H9 (cell line): ENCODE data around the gene BRF1. TPM values are rescaled to one million over a fixed set of nuclear protein-coding genes. Genes with fewer than 3 reads are reported as not detected.

ENCODE experiments used
- DNase-seq: peaks from one replicate; pipeline ENCODE4 v3.0.0-alpha.2; 2017
- H2AFZ ChIP-seq: one replicate; pipeline ENCODE4 v1.6.1; 2013; ENCODE audit warnings: mild to moderate bottlenecking, low read length, control low read depth, moderate library complexity
- H2AK5ac ChIP-seq: 2 replicates; pipeline ENCODE4 v1.6.1; 2013; ENCODE audit warnings: low read length, control low read depth, mixed read lengths; ENCODE audit not compliant: insufficient read length
- H2BK120ac ChIP-seq: one replicate; pipeline ENCODE4 v1.6.1; 2013; ENCODE audit warnings: low read depth, mild to moderate bottlenecking, low read length, control low read depth, inconsistent platforms; ENCODE audit not compliant: poor library complexity, severe bottlenecking
- H2BK12ac ChIP-seq: 2 replicates; pipeline ENCODE4 v1.6.1; 2013; ENCODE audit warnings: low read length, control low read depth, mixed read lengths, low read depth; ENCODE audit not compliant: insufficient read length
- H2BK15ac ChIP-seq: 2 replicates; pipeline ENCODE4 v1.6.1; 2013; ENCODE audit warnings: low read depth, low read length, control low read depth
- H2BK20ac ChIP-seq: one replicate; pipeline ENCODE4 v1.6.1; 2013; ENCODE audit warnings: low read depth, mild to moderate bottlenecking, low read length, control low read depth, inconsistent platforms; ENCODE audit not compliant: poor library complexity, severe bottlenecking
- H2BK5ac ChIP-seq: 2 replicates; pipeline ENCODE4 v1.6.1; 2013; ENCODE audit warnings: low read length, control low read depth, mixed read lengths; ENCODE audit not compliant: insufficient read length
- H3K14ac ChIP-seq: 2 replicates; pipeline ENCODE4 v1.6.1; 2013; ENCODE audit warnings: low read length, control low read depth; ENCODE audit not compliant: insufficient read depth
- H3K18ac ChIP-seq: 2 replicates; pipeline ENCODE4 v1.6.1; 2013; ENCODE audit warnings: low read depth, mild to moderate bottlenecking, mixed read lengths, low read length, control low read depth; ENCODE audit not compliant: insufficient read length
- H3K23ac ChIP-seq: 2 replicates; pipeline ENCODE4 v1.6.1; 2013; ENCODE audit warnings: low read length, control low read depth, mixed read lengths, low read depth; ENCODE audit not compliant: insufficient read length
- H3K23me2 ChIP-seq: 2 replicates; pipeline ENCODE4 v1.6.1; 2013; ENCODE audit warnings: low read depth, mild to moderate bottlenecking, mixed read lengths, low read length, control low read depth; ENCODE audit not compliant: insufficient read length, poor library complexity, severe bottlenecking
- H3K27ac ChIP-seq: 2 replicates; pipeline ENCODE4 v1.5.1; 2013; ENCODE audit warnings: low read length, control low read depth, mixed read lengths, low read depth; ENCODE audit not compliant: insufficient read length
- H3K27me3 ChIP-seq: 2 replicates; pipeline ENCODE4 v1.6.1; 2013; ENCODE audit warnings: low read length, control low read depth, inconsistent platforms; ENCODE audit not compliant: insufficient read depth
- H3K4ac ChIP-seq: 2 replicates; pipeline ENCODE4 v1.6.1; 2013; ENCODE audit warnings: low read depth, mild to moderate bottlenecking, control low read depth, inconsistent platforms, low read length, moderate library complexity
- H3K4me1 ChIP-seq: 2 replicates; pipeline ENCODE4 v1.6.1; 2013; ENCODE audit warnings: low read length, control low read depth, inconsistent platforms; ENCODE audit not compliant: insufficient read depth
- H3K4me2 ChIP-seq: 2 replicates; pipeline ENCODE4 v1.6.1; 2013; ENCODE audit warnings: low read length, control low read depth, mixed read lengths; ENCODE audit not compliant: insufficient read length, insufficient read depth
- H3K56ac ChIP-seq: 2 replicates; pipeline ENCODE4 v1.6.1; 2013; ENCODE audit warnings: low read depth, mild to moderate bottlenecking, mixed read lengths, low read length, control low read depth; ENCODE audit not compliant: insufficient read length
- H3K79me1 ChIP-seq: 2 replicates; pipeline ENCODE4 v1.6.1; 2013; ENCODE audit warnings: low read depth, mild to moderate bottlenecking, moderate library complexity, low read length, control low read depth, inconsistent platforms; ENCODE audit not compliant: insufficient read depth, poor library complexity, severe bottlenecking
- H3K79me2 ChIP-seq: 2 replicates; pipeline ENCODE4 v1.6.1; 2013; ENCODE audit warnings: low read length, control low read depth, inconsistent platforms; ENCODE audit not compliant: insufficient read depth
- H3K9ac ChIP-seq: 2 replicates; pipeline ENCODE4 v1.6.1; 2013; ENCODE audit warnings: low read length, control low read depth, mixed read lengths; ENCODE audit not compliant: insufficient read length; ENCODE audit errors: extremely low read depth
- H3K9me3 ChIP-seq: one replicate; pipeline ENCODE4 v1.6.1; 2013; ENCODE audit warnings: low read depth, low read length, inconsistent platforms; ENCODE audit not compliant: control insufficient read depth
- H3T11ph ChIP-seq: one replicate; pipeline ENCODE4 v1.6.1; 2013; ENCODE audit warnings: mild to moderate bottlenecking, low read length, control low read depth, inconsistent platforms
- H4K20me1 ChIP-seq: one replicate; pipeline ENCODE4 v1.6.1; 2013; ENCODE audit not compliant: control insufficient read depth, insufficient read length, insufficient read depth
- H4K5ac ChIP-seq: 2 replicates; pipeline ENCODE4 v1.6.1; 2013; ENCODE audit warnings: low read depth, mild to moderate bottlenecking, mixed read lengths, low read length, control low read depth; ENCODE audit not compliant: insufficient read length
- H4K8ac ChIP-seq: replicated peaks from 2 replicates; pipeline ENCODE4 v1.6.1; 2013; ENCODE audit warnings: low read length, control low read depth, mixed read lengths, low read depth; ENCODE audit not compliant: insufficient read length
- H4K91ac ChIP-seq: 2 replicates; pipeline ENCODE4 v1.6.1; 2013; ENCODE audit warnings: low read depth, mild to moderate bottlenecking, moderate library complexity, mixed read lengths, low read length, control low read depth; ENCODE audit not compliant: insufficient read length
- H3K27ac Mint-ChIP-seq, 3 experiments: 2 replicates in 2 of 3; 3 replicates in 1 of 3; pipeline ENCODE4 v1.8.0; 2020 to 2021; ENCODE audit warnings: mixed read lengths in 3 of 3, mild to moderate bottlenecking in 1 of 3, moderate library complexity in 1 of 3
- H3K27me3 Mint-ChIP-seq: 2 replicates; pipeline ENCODE4 v1.8.0; 2021; ENCODE audit warnings: low read depth, mild to moderate bottlenecking, moderate library complexity, mixed read lengths
- H3K36me3 Mint-ChIP-seq, 3 experiments: 2 replicates in 2 of 3; 3 replicates in 1 of 3; pipeline ENCODE4 v1.8.0; 2020 to 2021; ENCODE audit warnings: low read depth in 3 of 3, mixed read lengths in 3 of 3; ENCODE audit not compliant: insufficient read depth in 1 of 3
- H3K4me1 Mint-ChIP-seq, 2 experiments: 2 replicates each; pipeline ENCODE4 v1.8.0; 2020; ENCODE audit warnings: mixed read lengths in 2 of 2
- H3K4me3 Mint-ChIP-seq, 2 experiments: 2 replicates in 1 of 2; 3 replicates in 1 of 2; pipeline ENCODE4 v1.8.0; 2020 to 2021; ENCODE audit warnings: mild to moderate bottlenecking in 2 of 2, mixed read lengths in 2 of 2, moderate library complexity in 1 of 2
- H3K9me3 Mint-ChIP-seq, 2 experiments: 2 replicates in 1 of 2; 3 replicates in 1 of 2; pipeline ENCODE4 v1.8.0; 2020; ENCODE audit warnings: mild to moderate bottlenecking in 2 of 2, mixed read lengths in 2 of 2, moderate library complexity in 1 of 2
- CTCF ChIP-seq: fragments of 200-600 bp; sonication (generic); conservative IDR thresholded peaks from 3 replicates; pipeline ENCODE4 v1.8.0; 2021; ENCODE audit warnings: antibody characterized with exemption, mild to moderate bottlenecking
- WGBS: extraction: QIAGEN DNeasy Blood & Tissue Kit; methylation state at CpG from one replicate; pipeline ENCODE4 v1.1.7; 2013; ENCODE audit warnings: missing lambda C conversion rate, low lambda C conversion rate, mixed read lengths; ENCODE audit not compliant: insufficient read length; ENCODE audit errors: extremely low coverage; 5-methylcytosine and 5-hydroxymethylcytosine counted together
- total RNA-seq: library from RNA; stranded (reverse); gene quantifications from 2 replicates; pipeline ENCODE4 v1.2.1, GENCODE V29; 2021

The BRF1 gene
- total RNA-seq, 1 experiment from 2014 or later, result 28.3 TPM

- no peak for TF ChIP-seq CTCF
- peaks cover 8% of the 10 kb centered on the region for H3K23me2 ChIP-seq
- H3K4ac ChIP-seq, result no peak overlapping the region
- WGBS, result no CpG with 5 or more reads among the region's 10 CpGs
- H3K4me1 ChIP-seq, result no peaks in the 10 kb centered on the region; the same call in 1 of the 2 replicates
- no peak overlapping the region for H3K27ac ChIP-seq
- no peak overlapping the region for H2AK5ac ChIP-seq
- H3K18ac ChIP-seq, result no peak overlapping the region
- no peak overlapping the region for H2BK5ac ChIP-seq
- no peak for DNase-seq
- H4K5ac ChIP-seq, result no peak overlapping the region
- H3K9ac ChIP-seq, result no peak overlapping the region
- Mint-ChIP-seq H3K9me3 (peaks cover 0 to 2% of the 10 kb centered on the region in 2 experiments; a peak in 1 of 5 replicates), H3K27me3 (peaks cover 11% of the 10 kb centered on the region), H3K4me3 (peak overlapping the region; percentile 82 to 90), H3K36me3 (peaks cover 0 to 4% (median 2%) of the 10 kb centered on the region in 3 experiments; a peak in 5 of 7 replicates), H3K27ac (no peak overlapping the region), H3K4me1 (peaks cover 18 to 24% of the 10 kb centered on the region in 2 experiments)
- H2BK12ac ChIP-seq, result no peak overlapping the region
- H3K79me1 ChIP-seq, result peaks cover 5% of the 10 kb centered on the region
- H3K79me2 ChIP-seq, result peaks cover 14% of the 10 kb centered on the region; the same call in 1 of the 2 replicates
- no peaks in the 10 kb centered on the region for H3K9me3 ChIP-seq
- no peak overlapping the region for H4K8ac ChIP-seq
- no peak overlapping the region for H3K23ac ChIP-seq
- H3K14ac ChIP-seq, result no peak overlapping the region
- peaks cover 7% of the 10 kb centered on the region for H4K20me1 ChIP-seq
- H3T11ph ChIP-seq, result no peak overlapping the region
- H2AFZ ChIP-seq, result no peak overlapping the region
- H3K56ac ChIP-seq, result no peak overlapping the region
- no peak overlapping the region for H3K4me2 ChIP-seq
- H2BK15ac ChIP-seq, result no peak overlapping the region
- no peak overlapping the region for H2BK20ac ChIP-seq
- no peak overlapping the region for H4K91ac ChIP-seq
- no peak overlapping the region for H2BK120ac ChIP-seq
- H3K27me3 ChIP-seq, result no peaks in the 10 kb centered on the region
Observed at GRCh38 chr14:105316577-105316941, 15.8 kb upstream of the BRF1 start.
